Mucosa of stomach (tissue), 1 donor: ENCODE data around the gene PHF21A.
A peak's percentile ranks its signal among the peaks of the same experiment; 100 is the strongest.

Source experiments
- H3K27me3 ChIP-seq: one replicate; pipeline ENCODE4 v1.7.0; 2013; ENCODE audit warnings: mild to moderate bottlenecking, low read length; ENCODE audit not compliant: control insufficient read depth, insufficient read depth
- H3K36me3 ChIP-seq: one replicate; pipeline ENCODE4 v1.7.0; 2013; ENCODE audit warnings: low read length; ENCODE audit not compliant: control insufficient read depth, insufficient read depth
- H3K4me1 ChIP-seq: one replicate; pipeline ENCODE4 v1.7.0; 2013; ENCODE audit warnings: mild to moderate bottlenecking, low read length; ENCODE audit not compliant: control insufficient read depth, insufficient read depth
- H3K4me3 ChIP-seq: one replicate; pipeline ENCODE4 v1.7.0; 2013; ENCODE audit warnings: low read length
- H3K9ac ChIP-seq: one replicate; pipeline ENCODE4 v1.7.0; 2013; ENCODE audit warnings: mild to moderate bottlenecking, low read length, moderate library complexity
- H3K9me3 ChIP-seq: one replicate; pipeline ENCODE4 v1.7.0; 2013; ENCODE audit warnings: mild to moderate bottlenecking, low read length, moderate library complexity; ENCODE audit not compliant: control insufficient read depth
- donor health status: Pancreatic carcinoma.

Gene PHF21A

DNA sequence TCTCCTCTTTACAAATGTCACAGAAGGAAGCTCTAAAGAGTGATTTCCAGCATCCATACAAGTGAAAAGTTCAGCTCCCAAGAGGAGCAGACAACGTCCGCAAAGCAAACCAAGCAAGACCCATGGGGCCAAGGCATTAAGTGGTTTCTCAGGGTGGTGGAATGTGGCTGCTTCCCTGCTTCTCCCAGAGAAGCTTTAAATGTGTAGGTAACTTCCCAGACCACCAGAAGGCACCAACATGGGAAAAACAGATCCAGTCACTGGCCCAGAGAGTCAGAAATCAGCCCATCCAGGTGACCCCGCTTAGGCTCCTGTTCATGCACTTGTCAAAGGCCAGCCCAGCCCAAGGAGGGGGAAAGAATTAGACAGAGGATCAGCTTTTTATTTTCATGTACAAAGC is 13.3 kb upstream of the PHF21A start:
- Histone ChIP-seq H3K4me3 (no peak overlapping the region), H3K4me1 (no peaks in the 10 kb centered on the region), H3K36me3 (no peaks in the 10 kb centered on the region), H3K9me3 (no peaks in the 10 kb centered on the region), H3K9ac (no peak overlapping the region), H3K27me3 (no peaks in the 10 kb centered on the region)

DNA sequence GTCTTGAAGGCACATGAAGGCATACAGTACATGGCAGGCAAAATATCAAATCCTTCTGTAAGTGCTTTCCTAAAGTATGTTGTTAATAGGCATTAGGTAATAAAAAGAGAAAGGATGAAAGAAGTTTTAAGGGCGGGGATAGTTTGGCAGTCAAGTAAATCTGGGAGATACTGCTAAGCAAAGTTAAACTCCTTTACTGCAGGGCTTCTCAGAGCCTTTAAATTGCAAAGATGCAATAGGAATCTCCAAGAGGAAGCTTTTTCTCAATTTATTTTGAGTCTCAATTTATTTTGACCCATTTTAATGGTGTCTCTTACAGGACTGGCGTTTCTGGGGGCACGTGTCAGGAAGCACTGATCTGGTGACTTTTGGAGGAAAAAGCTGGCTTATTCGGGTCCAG is 12.8 kb upstream of the PHF21A start:
- H3K9ac ChIP-seq = no peak overlapping the region
- H3K36me3 ChIP-seq = no peaks in the 10 kb centered on the region
- no peaks in the 10 kb centered on the region for H3K27me3 ChIP-seq
- no peaks in the 10 kb centered on the region for H3K9me3 ChIP-seq
- no peak overlapping the region for H3K4me3 ChIP-seq
- H3K4me1 ChIP-seq = no peaks in the 10 kb centered on the region

DNA sequence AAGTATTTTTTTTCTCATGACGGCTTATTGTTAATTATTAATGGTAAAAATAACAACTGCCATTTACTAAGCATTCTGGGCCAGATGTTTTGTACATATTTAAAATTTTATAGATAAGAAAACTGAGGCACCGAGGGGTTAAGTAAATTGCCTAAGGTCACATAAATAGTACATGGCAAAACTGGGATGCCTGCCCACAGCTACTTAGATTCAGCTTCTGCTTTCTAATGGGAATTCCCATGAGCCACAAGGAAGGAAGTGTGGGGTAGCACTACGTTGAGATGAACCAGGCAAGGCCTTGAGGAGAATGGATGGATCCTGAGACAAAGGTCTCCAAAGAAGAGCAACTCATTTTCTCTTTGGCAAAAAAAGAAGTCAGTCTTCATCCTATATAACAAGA is 11.9 kb upstream of the PHF21A start:
- Histone ChIP-seq H3K9me3 (no peaks in the 10 kb centered on the region), H3K9ac (no peak overlapping the region), H3K4me1 (no peaks in the 10 kb centered on the region), H3K36me3 (no peaks in the 10 kb centered on the region), H3K27me3 (no peaks in the 10 kb centered on the region), H3K4me3 (no peak overlapping the region)

DNA sequence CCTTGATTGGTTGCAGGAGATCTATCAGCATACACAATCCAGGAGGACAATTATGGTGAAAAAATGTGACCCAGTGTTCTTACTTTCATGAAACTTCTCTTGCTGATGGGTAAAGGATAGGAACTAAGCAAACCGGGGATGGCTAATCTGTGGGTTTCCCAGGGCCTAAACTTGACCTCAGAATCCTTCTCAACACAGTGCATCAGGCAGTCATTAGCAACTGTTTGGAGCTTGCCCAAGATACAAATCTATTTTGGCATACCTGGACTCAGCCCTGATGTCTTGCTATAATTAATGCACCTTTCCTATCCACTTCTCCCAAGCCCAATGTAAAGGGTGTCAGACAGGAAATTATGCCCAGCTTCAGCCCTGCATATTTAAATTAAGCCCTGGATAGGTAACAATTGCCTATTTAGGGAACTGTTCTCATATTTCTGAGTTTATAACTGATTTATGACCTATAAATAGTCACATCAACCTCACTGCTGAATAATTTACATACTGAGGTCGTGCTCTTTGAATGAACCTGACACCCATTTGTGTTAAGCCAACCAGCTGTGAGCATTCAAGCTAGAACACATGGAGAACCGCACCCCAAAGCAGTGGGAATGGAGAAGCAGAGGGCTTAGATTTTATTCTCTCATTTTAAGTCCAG is 9.2 kb upstream of the PHF21A start:
- H3K9ac ChIP-seq = no peak overlapping the region
- no peaks in the 10 kb centered on the region for H3K36me3 ChIP-seq
- H3K27me3 ChIP-seq = no peaks in the 10 kb centered on the region
- H3K4me1 ChIP-seq = no peaks in the 10 kb centered on the region
- no peak overlapping the region for H3K4me3 ChIP-seq
- no peaks in the 10 kb centered on the region for H3K9me3 ChIP-seq

DNA sequence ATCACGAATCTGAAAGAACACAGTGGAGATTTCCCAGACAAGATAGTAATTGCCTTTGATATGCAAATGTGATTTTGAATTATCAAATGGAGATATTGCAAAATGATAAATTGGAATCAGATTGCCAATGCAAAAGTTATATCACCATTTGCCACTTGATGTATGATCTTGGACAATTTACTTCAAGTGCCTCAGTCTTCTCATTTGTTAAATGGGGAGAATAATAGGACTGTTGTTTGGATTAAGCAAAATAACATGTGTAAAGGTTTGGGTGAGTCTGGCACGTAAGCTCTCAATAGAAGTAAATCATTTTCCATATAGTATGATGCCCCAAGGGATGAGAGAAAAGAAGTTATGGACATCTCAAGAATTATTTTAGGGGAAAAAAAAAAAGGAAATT is 7.9 kb upstream of the PHF21A start:
- H3K9me3 ChIP-seq = no peaks in the 10 kb centered on the region
- H3K36me3 ChIP-seq = no peaks in the 10 kb centered on the region
- H3K9ac ChIP-seq = no peak overlapping the region
- no peaks in the 10 kb centered on the region for H3K4me1 ChIP-seq
- no peak overlapping the region for H3K4me3 ChIP-seq
- H3K27me3 ChIP-seq = no peaks in the 10 kb centered on the region

DNA sequence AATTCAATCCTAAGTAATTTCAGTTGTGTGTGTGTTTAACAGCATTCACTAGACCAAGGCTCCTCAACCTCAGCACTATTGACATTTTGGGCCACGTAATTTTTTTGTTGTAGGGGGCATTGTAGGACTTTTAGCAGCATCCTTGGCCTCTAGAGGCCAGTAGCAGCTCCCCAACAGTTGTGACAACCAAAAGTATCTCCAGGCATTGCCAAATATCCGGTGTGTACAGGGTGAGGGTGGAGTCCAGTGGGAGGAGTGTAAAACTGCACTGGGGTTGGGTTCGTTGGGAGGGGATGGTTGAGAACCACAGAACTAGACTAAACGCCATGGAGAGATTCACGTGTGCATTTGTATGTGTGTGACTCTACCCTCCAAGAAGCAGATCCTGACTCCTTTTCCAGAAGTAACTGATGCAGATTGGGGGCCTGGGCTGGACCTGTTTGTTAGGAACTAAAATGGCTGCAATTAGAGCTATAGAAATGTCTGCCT is 5.9 kb upstream of the PHF21A start:
- Histone ChIP-seq H3K9me3 (no peaks in the 10 kb centered on the region), H3K36me3 (no peaks in the 10 kb centered on the region), H3K9ac (no peak overlapping the region), H3K4me3 (no peak overlapping the region), H3K4me1 (no peaks in the 10 kb centered on the region), H3K27me3 (no peaks in the 10 kb centered on the region)

DNA sequence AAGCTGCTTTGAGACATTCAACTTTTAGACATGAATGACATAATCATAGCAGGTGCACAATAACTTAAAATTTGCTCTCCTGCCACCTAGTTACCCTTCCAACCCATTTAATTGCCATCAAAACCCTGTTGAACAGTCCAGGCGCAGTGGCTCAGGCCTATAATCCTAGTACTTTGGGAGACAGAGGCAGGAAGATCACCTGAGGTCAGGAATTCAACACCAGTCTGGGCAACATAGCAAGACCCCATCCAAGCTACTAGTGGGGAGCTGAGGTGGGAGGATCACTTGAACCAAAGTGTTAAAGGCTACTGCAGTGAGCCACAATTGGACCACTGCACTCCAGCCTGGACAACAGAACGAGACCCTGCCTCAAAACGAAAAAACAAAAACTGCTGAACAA is 4.0 kb upstream of the PHF21A start:
- H3K4me3 ChIP-seq = no peak overlapping the region
- no peaks in the 10 kb centered on the region for H3K36me3 ChIP-seq
- H3K9me3 ChIP-seq = no peaks in the 10 kb centered on the region
- H3K9ac ChIP-seq = no peak overlapping the region
- H3K27me3 ChIP-seq = no peaks in the 10 kb centered on the region
- no peaks in the 10 kb centered on the region for H3K4me1 ChIP-seq

DNA sequence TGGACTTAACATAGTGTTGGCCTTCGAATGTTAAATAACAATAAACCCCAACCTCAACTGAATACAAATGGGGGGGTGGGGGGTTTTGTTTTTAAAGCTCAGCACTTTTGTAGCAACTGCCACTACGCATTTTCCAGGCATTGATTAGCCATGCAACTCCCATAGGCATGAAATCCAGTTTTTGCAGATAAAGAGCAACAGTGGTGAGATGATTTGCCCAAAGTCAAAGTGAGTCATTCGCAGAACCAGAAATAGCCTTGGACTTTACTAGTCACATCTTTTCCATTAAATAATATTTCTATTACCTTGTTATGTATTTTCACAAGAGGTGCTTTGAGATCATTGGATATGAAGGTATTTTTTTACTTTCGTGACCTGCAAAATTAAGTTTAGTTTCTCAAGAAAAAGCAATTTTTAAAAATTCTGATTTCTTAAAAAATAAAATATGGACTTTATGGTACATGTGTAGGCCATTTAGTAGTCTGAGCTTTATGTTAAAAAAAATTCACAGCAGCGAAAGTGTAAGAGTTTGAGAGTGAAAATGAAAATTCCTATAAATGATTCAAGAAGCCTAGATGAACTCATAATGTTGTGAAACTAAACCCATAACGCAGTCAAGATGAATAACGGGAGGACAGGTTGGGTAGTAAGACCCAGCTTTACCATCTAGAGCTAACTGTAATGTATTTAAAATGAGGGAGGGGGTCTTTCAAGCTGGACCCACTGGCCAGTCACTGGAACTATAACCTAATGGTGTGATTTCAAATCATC is 1.9 kb upstream of the PHF21A start:
- Histone ChIP-seq H3K9ac (no peak overlapping the region), H3K36me3 (no peaks in the 10 kb centered on the region), H3K4me1 (no peaks in the 10 kb centered on the region), H3K27me3 (no peaks in the 10 kb centered on the region), H3K9me3 (no peaks in the 10 kb centered on the region), H3K4me3 (no peak overlapping the region)

DNA sequence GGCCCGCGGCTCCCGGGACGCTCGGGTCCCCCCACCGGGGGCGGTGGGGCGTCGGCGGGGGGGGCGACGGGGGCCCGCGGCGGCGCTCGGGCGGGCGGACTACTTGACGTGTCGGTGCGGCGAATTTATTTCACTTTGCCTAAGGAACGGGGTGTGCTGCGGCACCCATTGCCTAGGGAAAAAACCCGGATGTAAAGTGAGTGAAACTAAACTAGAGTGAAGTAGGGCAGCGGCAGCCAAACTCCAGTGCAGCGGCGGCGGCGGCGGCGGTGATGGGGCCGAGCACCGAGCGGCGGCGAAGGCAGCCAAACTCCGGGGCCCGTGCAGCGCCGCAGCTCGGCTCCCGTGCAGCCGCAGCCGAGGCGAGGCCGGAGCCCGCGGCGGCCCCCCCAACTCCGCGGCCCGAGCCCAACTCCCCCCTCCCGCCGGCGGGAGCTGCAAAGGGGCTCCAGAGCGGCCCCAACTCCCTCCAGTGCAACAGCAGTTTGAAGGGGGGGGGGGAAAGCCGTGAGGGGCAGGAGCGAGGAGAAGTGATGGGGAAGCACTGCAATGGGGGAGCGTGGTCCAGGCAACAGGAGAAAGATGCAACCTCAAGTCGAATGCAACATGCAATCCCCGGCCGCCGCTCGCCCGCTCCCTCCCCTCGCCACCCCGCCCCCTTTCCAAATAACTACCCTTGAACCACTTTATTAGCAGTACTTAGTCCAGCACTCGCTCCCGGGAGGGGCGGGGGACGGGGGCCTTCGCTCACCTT is 647 bp upstream of the PHF21A start:
- Histone ChIP-seq H3K36me3 (no peaks in the 10 kb centered on the region), H3K4me1 (no peaks in the 10 kb centered on the region), H3K27me3 (no peaks in the 10 kb centered on the region), H3K9me3 (no peaks in the 10 kb centered on the region), H3K9ac (peak overlapping the region; percentile 68), H3K4me3 (peak overlapping the region; percentile 48)

DNA sequence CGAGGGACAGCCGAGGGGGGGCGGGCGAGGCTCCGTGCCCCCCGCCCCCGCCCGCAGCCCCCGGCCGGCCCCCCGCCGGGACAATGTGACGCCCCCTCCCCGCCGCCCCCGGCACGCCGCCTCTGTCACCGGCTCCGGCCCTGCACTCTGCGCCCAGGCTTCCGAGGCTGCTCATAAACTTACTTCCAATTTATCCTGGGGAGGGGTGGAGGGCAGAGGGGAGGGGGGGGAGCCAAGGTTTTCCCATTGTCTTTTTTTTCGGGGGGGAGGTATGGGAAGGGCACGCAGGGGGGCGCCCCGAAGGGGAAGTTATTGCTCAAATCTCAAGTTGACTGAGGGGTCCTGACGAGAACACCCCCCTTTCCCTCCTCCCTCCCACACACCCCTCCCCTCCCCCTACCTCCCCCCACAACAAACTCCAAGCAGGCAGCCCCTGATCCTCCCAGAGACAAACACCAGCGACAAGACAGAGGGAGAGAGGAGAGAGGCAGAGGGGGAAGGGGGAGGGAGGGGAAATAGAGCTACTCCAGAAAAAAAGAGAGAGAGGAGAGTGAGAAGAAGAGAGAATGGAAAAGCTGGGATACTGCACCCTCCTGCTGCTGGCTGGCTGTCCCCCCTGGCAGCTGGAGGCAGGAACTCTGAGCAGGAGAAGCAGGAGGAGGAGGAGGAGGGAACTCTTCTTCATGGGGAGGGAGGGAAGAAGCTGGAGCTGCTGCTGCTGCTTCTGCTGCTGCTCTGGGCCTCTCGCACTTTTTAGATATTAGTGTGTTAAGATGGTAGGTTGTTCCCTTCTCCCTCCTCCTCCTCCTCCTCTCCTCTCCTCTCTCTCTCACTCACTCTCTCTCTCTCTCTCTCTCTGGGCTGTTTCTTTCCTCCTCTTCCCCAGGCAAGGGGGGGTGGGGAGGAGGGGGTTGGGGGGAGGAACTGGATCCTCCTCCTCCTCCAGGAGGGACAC is 631 bp downstream of the PHF21A start:
- Histone ChIP-seq H3K27me3 (no peaks in the 10 kb centered on the region), H3K4me1 (no peaks in the 10 kb centered on the region), H3K9me3 (no peaks in the 10 kb centered on the region), H3K36me3 (no peaks in the 10 kb centered on the region), H3K9ac (peak overlapping the region; percentile 80), H3K4me3 (peak overlapping the region; percentile 49)

DNA sequence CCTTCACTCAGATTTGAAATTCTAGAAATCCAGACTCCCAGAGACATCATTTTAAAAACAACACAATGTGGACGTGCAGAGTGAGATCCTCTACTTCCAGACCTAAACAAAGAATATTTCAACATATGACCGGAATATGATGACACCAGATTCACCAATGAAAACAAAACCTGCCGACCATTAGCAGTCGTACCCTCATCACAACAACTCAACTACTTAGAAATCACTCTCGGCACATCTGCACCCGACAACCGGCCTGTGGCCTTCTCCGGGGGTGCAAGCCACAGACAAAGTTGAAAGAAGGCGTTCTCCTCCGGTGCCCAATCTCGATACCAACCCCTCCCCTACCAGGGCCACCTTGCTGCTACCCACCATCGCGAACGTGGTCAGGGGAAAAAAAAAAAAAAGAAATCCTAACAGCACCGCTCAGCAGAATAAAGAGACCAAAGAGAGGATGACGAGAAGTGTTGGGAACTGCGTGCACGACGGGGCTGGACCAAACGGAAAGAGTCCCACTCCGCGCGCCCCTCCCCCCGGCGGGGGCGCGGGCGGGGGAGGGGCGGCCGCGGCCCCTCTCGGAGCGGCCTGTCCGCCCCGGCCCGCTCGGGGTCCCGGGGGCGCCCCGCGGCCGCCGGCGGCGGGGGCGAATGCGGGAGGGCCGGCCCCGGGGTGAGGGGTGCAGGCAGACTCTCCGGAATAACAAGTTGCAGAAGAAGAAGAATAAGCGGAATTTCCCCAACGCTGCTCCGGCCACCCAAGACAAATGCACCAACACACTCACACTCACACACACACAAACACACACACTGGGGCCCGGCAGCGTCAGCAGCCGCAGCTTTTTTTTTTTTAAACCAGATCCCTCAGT is 1.7 kb downstream of the PHF21A start:
- Histone ChIP-seq H3K27me3 (no peaks in the 10 kb centered on the region), H3K36me3 (no peaks in the 10 kb centered on the region), H3K9me3 (no peaks in the 10 kb centered on the region), H3K9ac (peak overlapping the region; percentile 74), H3K4me3 (peak overlapping the region; percentile 25), H3K4me1 (no peaks in the 10 kb centered on the region)
